Stimulated activated CD8-positive, alpha-beta memory T cell treated with anti-CD3 and anti-CD28 coated beads, Interleukin-7, amount 100 ng/mL, for 24 hours (primary cell): ENCODE results near the gene RERE.
A peak's percentile ranks its signal among the peaks of the same experiment; 100 is the strongest.

Experiments
- DNase-seq: peaks from one replicate; pipeline ENCODE4 v3.0.0-alpha.2; 2020; ENCODE audit warnings: low read depth

The RERE gene

GRCh38 chr1:8817412-8818324 lies at the start of gene RERE:
TSS of gene RERE (minus strand) at chr1:8817640.
- DNase-seq: peak; percentile 91

GRCh38 chr1:8866792-8867415 lies 49.5 kb upstream of the RERE start:
- DNase-seq: no peak

GRCh38 chr1:8866173-8866791 lies 48.8 kb upstream of the RERE start:
- DNase-seq: no peak

- DNase-seq: no peak
Observed at GRCh38 chr1:8864713-8865344, 47.4 kb upstream of the RERE start.

- no peak for DNase-seq
Observed at GRCh38 chr1:8863794-8864233, 46.4 kb upstream of the RERE start.

GRCh38 chr1:8863138-8863537 lies 45.7 kb upstream of the RERE start:
- DNase-seq: no peak

- DNase-seq: no peak
Observed at GRCh38 chr1:8862528-8862927, 45.1 kb upstream of the RERE start.

- no peak for DNase-seq
Observed at GRCh38 chr1:8860738-8861516, 43.5 kb upstream of the RERE start.

GRCh38 chr1:8858888-8859706 lies 41.7 kb upstream of the RERE start:
- DNase-seq: no peak

GRCh38 chr1:8858112-8858668 lies 40.8 kb upstream of the RERE start:
- no peak for DNase-seq

- DNase-seq: no peak
Observed at GRCh38 chr1:8856689-8857412, 39.4 kb upstream of the RERE start.

GRCh38 chr1:8854240-8854639 lies 36.8 kb upstream of the RERE start:
- no peak for DNase-seq

GRCh38 chr1:8851060-8851459 lies 33.6 kb upstream of the RERE start:
- no peak for DNase-seq

GRCh38 chr1:8848663-8849386 lies 31.4 kb upstream of the RERE start:
- peak; percentile 66 for DNase-seq

- DNase-seq: no peak
Observed at GRCh38 chr1:8847990-8848389, 30.6 kb upstream of the RERE start.

- DNase-seq: no peak
Observed at GRCh38 chr1:8846263-8846662, 28.8 kb upstream of the RERE start.

- DNase-seq: no peak
Observed at GRCh38 chr1:8845104-8846097, 28.0 kb upstream of the RERE start.

GRCh38 chr1:8844501-8845006 lies 27.1 kb upstream of the RERE start:
- no peak for DNase-seq
